M059J (cell line): Measurements from ENCODE around the gene SREBF1. TPM values are rescaled to one million over a fixed set of nuclear protein-coding genes. Genes with fewer than 3 reads are reported as not detected.

Experiments
- DNase-seq: peaks from one replicate; pipeline ENCODE4 v3.0.0-alpha.2; 2012; ENCODE audit warnings: low read depth
- total RNA-seq: library from RNA; depleted of rRNA; stranded (reverse); fragments of >200 nt; shearing (Covaris generic); gene quantifications from 2 replicates; pipeline ENCODE4 v1.2.3, GENCODE V29; 2014

The SREBF1 gene
- total RNA-seq, 1 experiment from 2014 or later: 57.7 TPM

DNA sequence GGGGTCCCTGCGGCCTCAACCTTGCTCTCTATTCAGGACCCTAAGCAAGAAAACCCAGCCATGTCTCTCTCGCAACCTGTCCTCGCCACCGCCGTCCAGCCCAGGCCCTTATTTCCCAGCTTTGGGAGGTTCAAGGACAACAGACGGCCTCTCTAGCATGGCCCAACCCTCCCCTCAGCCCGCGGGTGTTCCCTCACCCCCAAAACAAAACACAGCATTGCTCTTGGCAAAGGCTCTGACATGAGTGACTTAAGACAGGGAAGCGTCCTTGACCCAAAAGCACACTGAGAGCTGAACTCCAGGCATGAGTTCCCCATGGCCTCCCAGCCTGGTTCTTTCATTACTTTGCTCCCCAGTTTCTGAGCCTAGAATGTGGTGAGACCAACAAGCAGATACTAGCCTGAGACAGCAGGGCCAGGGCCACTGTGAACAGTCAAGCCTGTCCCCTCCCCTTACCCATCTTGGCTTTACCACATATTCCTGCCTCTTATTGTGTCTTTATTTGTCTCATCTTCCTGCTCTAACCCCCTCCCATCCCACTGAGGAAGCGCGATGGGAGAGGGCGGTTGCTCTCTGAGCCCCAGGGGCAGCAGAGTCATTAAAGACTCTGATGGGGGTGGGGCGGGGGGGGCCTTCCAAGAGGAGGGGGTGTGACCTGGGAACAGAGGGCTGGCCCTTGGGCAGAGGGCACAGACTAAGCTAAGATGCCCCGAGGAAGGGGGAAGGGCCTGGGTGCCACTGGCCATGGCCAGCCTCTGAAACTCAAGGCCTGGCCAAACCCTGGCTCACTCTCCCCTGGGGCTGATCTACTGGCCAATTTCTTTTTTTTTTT, 11.8 kb downstream of the SREBF1 start:
- peak; percentile 64 for DNase-seq

- no peak for DNase-seq
Measured at GRCh38 chr17:17824119-17824782, 12.5 kb downstream of the SREBF1 start.

DNA sequence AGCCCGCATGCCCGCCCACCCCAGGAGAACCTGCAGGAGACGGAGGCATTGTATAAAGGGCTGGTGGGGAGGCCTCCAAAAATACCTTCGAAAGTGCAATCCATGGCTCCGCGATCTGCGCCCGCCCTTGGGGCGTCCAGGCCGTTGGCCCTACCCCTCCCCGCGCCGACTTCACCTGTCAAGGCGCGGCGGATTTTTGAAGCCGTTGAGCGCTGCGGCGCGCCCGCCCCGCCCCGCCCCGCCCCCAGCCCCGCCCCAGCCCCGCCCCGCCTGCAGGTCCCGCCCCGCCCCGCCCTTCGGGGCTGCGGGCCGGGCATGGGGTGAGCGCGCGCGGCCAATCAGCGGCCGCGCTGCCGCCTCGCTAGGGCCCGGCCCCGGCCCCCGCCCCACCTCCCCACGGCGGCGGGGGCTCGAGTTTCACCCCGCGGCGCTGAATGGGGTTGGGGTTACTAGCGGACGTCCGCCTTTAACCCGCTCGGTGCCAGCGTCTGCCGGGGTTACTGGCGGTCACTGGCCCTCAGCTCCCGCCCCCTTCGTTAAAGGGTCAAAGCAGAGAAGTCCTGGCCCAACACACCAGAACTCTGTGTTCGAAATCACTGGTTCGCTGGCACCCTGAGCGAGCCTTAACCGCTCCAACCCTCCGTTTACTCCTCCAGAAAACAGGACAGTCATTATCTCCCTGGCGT, 13.2 kb downstream of the SREBF1 start:
- DNase-seq: peak; percentile 85

GRCh38 chr17:17822616-17823015, 14.2 kb downstream of the SREBF1 start:
- DNase-seq: no peak

DNA sequence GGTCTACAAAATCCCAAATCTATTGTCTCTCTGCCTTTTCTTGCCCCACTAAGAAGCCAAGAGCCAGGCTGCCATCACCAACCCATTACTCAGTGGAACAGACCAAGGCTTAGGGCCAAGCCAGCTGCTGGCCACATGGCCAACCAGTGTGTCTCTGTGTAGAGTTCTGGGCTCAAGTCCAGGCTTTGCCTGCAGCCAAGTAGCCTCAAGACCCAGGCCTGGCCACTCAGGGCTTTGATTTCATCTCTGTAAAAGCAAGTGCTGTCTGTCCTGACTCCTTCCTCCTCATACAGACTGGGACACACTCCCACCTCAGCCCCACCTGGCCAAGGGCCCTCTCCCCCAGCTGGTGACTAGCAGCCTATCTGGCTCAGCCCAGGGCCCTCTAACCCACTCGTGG, 14.6 kb downstream of the SREBF1 start:
- peak; percentile 57 for DNase-seq

- no peak for DNase-seq
Measured at GRCh38 chr17:17820463-17821158, 16.2 kb downstream of the SREBF1 start.

DNA sequence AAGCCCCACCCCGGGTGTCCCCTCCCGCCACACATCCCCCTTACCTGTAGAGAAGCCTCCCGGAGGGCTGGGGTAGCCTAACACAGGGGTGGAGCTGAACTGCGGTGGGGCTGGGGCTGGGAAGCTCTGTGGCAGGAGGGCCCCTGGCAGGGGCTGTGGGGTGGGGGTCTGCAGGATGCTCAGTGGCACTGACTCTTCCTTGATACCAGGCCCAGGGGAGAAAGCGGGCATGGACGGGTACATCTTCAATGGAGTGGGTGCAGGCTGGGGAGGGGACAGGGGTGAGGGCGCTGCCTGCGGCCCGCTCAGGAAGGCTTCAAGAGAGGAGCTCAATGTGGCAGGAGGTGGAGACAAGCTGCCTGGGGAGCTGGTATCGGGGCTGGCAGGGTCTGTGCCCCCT, 16.7 kb downstream of the SREBF1 start:
- DNase-seq: no peak

DNA sequence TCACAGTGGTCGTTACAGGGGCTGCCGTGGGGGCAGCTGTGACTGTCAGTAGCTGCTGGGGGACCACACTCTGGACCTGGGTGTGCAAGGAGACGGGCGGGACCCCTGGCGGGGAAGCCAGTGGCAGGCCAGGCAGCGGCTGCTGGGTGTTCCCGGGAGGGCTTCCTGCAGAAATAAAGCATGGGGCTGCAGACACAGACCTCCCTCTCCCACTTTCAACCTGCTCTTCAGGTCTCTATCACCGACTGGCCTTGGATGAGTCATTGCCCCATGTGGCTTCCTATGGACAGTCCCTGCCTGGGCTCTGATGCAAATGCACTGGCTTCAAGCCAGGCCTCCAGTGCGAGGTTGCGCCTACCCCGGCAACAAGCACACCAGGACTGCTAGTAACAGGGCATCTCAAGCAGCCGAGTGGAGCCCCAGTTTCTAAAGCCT, 17.2 kb downstream of the SREBF1 start:
- DNase-seq: peak; percentile 94

- DNase-seq: no peak
Measured at GRCh38 chr17:17819111-17819510, 17.7 kb downstream of the SREBF1 start.

GRCh38 chr17:17818088-17818526, 18.7 kb downstream of the SREBF1 start:
- DNase-seq: no peak

DNA sequence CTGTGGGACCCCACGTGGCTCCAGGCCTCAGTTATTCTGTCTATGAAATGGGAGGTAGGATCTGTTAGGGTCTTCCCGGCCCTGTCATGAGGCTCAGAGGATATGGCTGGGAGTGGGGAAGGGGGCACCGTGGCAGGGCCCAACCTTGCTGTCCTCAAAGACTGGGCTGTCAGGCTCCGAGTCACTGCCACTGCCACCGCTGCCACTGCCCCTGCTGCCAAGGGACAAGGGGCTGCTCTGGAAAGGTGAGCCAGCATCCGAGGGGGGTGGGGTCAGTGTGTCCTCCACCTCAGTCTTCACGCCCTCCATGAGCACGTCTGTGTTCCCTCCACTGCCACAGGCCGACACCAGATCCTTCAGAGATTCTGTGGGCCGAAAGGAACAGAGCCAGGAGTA, 19.2 kb downstream of the SREBF1 start:
- DNase-seq: no peak

DNA sequence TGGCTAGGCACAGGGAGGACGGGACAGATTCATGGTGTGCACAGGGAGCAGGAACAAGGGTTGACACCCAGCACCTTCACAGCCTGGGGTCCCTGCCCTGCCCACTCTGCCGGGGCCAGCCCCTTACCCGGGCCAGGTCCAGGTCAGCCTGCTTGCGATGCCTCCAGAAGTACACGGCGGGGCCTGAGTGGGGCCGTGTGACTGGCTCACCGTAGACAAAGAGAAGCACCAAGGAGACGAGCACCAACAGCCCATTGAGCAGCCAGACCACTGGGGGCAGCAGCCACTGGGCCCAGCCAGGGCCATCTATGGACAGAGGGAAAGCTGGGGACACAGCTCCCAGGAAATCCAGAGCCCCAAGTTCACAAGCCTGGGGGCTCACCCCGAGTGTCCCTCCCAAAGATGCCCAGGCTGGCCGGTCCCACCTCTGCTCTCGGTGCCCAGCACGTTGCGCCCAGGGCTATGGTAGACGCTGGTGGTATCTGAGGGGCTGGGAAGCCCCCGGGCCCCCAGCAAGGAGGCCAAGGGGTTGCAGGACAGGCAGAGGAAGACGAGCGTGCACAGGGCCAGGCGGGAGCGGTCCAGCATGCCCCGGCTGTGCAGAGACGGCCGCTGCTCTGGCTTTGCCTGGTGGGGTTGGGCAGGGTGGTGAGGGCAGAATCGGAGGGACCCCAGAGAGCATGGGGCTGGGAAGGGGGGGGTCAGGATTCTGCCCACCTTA, 19.8 kb downstream of the SREBF1 start:
- no peak for DNase-seq

DNA sequence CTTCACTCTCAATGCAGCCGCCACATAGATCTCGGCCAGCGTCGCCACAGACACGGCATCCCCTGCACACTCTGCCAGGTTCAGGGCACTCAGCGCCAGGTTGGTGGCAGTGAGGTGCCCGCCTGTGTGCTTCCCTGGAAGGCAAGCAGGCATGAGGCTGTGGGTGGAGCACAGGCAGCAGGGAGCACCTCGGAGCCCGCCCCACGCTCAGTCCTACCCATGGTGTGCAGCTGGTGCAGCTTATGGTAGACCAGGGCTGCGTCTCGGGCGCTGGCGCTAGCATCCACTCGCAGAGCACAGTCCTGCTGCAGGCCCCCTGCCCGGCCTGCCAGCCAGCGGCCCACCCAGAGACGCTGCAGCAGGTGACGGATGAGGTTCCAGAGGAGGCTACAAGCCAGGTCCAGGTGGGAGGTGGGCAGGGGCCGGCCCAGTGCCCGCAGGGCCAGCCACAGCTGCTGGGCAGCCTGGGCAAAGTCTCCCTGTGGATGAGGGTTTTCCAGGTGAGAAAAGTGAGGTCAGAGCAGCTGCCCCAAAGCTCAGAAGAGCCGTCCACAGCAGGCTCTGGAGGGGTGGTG, 20.5 kb downstream of the SREBF1 start:
- no peak for DNase-seq

- no peak for DNase-seq
Measured at GRCh38 chr17:17815436-17816200, 21.2 kb downstream of the SREBF1 start.

DNA sequence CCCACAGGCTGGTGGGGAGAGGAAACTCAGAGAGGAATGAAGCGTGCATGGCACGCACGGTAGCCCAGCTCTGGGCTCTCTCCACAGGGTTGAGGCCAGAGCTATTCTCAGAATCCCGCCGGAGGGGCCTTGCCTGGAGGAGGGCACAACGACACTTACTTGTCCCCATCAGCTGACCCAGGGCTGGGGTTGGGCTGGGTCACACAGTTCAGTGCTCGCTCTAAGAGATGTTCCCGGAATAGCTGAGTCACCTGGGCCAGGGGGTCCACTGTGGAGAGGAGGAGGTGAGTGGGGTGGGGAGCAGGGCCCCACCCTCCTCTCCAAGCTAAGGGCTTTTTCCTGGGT, 21.8 kb downstream of the SREBF1 start:
- no peak for DNase-seq

GRCh38 chr17:17814162-17815061, 22.4 kb downstream of the SREBF1 start:
- DNase-seq: no peak

DNA sequence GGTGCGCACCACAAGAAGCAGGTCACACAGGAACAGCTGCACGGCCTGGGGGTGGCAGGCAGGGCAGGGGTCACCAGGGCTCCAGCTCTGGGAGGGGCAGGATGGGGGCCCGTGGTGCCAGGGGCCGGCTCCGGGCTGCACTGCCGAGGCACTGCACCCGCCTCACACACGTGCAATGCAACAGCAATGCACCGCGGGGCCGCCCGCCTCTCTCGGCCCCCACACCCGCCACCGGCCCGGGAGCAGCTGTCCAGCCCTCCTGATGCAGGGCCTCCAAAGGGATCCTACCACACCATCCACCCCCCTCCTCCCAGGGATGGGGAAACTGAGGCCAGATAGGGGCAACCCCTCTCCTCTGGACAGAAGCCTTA, 23.1 kb downstream of the SREBF1 start:
- no peak for DNase-seq

GRCh38 chr17:17813055-17813724, 23.6 kb downstream of the SREBF1 start:
- DNase-seq: no peak
